GM12873 (cell line): ENCODE results near the gene TRPV6.

Experiments
- TF ChIP-seq, protein P1 (sequence below): IDR thresholded peaks from 2 replicates; pipeline ENCODE4 v1.5.1; 2012; ENCODE audit warnings: low read depth, mild to moderate bottlenecking, moderate library complexity, low read length, control low read depth; ENCODE audit not compliant: insufficient read depth; ENCODE audit errors: missing control alignments

Gene TRPV6

DNA sequence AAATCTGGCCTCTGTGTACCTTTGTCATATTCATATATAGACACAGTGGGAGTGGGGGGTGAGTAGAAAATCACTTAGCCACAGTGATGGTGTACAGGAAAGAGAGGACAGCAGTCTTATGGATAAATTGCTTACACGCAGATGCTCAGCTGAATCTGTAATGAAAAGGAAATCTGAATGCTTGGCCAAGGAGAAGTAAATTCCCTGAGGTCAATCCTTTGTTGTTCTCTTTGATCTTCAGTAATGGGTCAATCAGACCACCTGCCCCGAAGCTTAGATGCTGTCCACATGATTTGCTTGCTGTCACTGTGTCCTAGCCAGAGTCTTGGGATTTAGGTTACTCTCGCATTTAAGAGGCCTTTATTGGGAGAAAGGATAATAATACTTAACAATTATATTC lies 49.1 kb downstream of the TRPV6 start:
- TF ChIP-seq, protein P1, sequence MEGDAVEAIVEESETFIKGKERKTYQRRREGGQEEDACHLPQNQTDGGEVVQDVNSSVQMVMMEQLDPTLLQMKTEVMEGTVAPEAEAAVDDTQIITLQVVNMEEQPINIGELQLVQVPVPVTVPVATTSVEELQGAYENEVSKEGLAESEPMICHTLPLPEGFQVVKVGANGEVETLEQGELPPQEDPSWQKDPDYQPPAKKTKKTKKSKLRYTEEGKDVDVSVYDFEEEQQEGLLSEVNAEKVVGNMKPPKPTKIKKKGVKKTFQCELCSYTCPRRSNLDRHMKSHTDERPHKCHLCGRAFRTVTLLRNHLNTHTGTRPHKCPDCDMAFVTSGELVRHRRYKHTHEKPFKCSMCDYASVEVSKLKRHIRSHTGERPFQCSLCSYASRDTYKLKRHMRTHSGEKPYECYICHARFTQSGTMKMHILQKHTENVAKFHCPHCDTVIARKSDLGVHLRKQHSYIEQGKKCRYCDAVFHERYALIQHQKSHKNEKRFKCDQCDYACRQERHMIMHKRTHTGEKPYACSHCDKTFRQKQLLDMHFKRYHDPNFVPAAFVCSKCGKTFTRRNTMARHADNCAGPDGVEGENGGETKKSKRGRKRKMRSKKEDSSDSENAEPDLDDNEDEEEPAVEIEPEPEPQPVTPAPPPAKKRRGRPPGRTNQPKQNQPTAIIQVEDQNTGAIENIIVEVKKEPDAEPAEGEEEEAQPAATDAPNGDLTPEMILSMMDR = no peak

DNA sequence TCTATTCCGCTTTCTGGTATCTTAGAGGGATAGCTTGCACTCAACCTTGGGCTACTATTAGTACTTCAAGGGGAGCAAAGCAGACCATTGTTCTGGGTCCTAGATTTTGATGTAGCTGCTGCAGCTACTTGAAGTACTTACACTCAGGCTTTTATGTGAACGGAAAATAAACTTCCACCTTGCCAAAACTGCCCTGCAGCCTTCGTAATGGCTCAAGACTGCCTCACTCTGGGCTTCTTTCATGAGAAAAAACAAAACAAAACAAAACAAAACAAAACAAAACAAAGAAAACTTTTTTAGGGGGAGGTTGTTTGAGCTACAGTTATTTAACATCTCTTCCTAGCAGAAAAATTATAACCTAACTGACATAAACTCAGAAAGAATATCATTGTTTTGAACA lies 50.1 kb downstream of the TRPV6 start:
- TF ChIP-seq, protein P1 = no peak

DNA sequence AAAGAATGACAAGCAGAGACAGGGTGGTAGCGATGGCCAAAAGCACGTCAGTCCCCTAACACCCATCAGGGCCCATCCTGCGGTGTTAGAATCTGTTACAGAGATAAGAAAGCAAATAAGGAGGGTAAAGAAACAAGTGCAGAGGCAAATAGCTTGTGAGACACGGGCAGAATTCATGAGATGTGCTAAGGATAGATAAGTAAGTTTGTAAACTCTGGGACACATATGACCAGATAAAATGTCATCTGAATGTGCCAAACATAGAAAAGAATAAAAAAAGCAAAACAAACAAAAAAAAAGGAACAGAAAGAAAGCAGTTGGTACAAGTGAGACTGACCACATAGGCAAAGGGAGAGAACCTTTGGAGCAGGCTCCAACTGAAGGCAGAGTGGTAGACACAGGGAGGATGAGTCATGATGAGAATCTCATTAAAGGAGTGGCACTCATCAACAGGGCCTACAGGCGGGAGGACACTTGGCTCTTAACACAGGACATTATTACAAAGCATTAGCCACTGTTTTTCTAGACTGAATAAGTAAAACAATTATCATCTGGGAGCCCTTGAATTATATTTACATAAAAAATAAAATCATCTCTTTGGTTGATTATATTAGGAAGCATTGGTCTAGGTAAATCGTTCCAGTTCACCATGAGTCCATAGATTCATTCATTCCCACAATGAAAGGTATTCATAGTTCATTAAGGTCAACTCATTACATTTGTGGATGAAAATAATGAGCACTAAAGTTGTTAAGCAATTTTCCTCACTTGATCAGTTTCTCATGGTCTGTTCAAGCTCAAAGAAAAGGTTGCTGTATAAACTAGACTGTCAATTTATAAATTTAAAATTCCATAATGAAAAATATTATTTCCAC lies 52.1 kb downstream of the TRPV6 start:
- TF ChIP-seq, protein P1 = no peak

DNA sequence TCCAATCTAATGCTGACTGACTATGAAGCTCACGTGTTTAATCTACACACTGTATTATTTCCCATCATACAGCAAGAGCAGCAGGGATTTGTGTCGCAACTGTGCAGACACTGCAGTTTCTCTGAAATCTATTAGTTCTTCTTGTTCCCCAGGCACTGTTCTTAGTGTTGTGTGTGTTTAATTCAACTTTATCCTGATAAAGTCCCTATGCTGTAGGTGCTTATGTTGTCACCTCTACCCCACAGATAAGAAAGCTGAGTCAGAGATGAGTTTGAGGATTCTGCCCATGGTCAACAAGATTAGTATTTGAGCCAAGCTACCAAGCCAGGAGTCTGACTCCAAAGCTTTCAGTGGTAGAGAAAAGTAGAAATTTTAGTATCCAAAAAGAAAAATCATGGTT lies 53.1 kb downstream of the TRPV6 start:
- TF ChIP-seq, protein P1 = no peak

DNA sequence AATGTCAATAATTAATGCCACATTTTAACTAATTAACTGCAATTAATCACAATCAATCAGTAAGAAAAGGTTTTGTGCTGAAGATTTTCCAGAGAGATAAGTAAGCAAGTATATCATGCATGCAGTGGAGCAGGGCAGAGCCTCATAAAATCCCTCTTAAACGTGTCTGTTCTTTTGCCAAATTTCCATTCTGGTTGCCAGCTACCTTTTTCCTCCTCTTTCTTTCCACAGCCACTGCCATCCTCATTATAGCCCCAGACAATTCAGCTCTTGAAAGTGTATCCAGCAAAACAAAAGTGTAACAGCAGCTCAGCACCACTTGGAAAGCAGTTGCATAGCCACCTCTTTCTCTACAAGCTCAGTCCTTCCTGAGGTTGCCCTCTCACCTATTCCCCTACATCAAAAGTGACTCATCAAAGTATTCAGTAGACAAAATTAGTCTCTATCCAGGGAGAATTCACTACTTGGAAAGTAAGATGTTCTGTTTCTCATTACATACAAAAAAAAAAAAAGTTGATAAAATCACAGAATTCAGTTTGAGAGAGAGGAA lies 57.5 kb downstream of the TRPV6 start:
- TF ChIP-seq, protein P1 = no peak

DNA sequence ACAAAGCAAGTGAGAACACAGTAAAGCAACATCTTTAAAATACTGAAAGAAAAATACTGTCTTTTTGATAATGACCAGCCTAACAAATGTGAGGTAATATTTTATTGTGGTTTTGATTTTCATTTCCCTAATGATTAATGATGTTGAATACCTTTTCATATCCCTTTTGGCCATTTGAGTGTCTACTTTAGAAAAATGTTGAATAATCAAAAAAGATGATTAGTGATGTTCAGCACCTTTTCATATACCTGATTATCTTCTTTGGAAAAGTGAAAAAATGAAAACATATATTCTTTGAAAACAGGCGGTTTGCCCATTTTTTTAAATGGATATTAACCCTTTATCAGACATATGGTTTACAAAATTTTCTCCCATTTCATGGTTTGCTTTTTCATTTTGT lies 62.8 kb downstream of the TRPV6 start:
- TF ChIP-seq, protein P1 = no peak
